Measurements from ENCODE around the gene SUGCT.
"Not testable (repeated sequence)": the region's sequence is repeated elsewhere in the genome, so short reads cannot be mapped to it uniquely, and the experiment has no call there.

The SUGCT gene

DNA sequence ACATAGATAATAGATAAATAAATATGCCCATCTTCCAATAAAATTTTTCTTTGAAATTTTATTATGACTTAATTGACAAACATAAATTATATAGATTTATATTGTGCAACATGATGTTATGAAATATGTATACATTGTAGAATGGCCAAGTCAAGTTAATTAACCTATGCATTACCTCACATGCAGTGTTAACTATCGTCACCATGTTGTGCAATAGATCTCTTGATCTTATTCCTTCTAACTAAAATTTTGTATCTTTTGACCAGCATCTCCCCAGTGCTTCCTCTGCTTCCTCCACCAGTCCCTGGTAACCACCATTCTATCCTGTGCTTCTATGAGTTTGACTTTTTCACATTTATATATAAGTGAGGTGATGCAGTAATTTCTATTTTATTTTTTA, 259.6 kb downstream of the SUGCT start:
- no peak for DNase-seq (ENCODE audit: low read depth in 1 of 2, low spot score in 1 of 2)

DNA sequence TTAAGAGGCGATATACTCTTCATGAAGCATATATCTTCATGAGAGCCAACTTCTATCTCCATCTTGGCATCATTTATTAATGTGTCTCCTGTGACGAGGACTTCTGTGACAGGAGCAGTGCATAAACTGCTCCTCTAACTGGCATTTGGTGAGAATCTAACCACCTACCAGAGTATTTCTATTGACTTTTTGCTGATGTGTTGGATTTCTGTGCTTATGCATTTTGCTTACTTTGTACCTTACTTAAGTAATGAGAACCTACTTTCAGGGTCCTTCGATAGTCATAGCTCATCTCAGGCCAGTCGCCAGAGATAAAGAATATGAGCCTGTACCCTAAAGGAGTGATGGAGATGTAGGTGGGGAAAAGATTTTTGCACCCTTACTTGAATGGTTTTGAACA, 265.7 kb downstream of the SUGCT start:
- no peak for DNase-seq (ENCODE audit: low read depth in 1 of 2, low spot score in 1 of 2)

DNA sequence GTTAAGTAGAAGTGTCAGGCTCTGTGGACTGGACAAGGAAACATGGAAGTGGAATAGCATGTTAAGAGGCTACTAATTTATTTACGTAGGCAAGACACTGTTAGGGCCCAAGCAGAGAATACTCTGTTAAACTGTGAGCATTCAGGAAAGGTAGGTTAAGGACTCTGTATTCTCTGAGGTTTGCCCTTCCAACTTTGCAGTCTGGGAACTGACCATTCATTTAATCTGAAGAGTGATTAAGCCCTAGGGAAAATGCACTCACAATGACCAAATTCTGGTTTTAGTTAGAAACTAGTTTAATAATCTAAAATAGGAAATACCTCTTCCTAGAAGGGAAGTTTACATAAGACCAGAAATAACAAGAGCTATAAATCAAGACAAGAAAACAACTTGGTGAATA, 266.6 kb downstream of the SUGCT start:
- DNase-seq (ENCODE audit: low read depth in 1 of 2, low spot score in 1 of 2): no peak

DNA sequence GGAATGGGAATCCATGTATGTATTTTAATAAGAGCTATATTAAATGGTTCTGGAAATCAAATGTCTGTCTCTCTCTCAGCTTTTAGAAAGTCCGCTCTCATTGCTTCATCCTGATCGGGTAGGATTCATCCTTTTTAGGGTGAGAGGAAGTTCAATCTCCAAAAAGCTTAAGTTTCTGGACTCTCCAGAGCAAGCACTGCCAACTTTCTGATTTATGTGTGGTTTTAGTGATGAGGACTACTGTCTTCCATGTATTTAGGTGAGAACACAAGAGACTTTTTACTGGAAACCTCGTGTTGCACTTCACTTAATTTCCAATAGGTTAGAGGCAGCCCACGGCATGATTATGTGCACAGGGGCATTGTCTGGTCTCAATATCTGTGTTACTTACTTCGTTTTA, 267.9 kb downstream of the SUGCT start:
- no peak for DNase-seq (ENCODE audit: low read depth in 1 of 2, low spot score in 1 of 2)

DNA sequence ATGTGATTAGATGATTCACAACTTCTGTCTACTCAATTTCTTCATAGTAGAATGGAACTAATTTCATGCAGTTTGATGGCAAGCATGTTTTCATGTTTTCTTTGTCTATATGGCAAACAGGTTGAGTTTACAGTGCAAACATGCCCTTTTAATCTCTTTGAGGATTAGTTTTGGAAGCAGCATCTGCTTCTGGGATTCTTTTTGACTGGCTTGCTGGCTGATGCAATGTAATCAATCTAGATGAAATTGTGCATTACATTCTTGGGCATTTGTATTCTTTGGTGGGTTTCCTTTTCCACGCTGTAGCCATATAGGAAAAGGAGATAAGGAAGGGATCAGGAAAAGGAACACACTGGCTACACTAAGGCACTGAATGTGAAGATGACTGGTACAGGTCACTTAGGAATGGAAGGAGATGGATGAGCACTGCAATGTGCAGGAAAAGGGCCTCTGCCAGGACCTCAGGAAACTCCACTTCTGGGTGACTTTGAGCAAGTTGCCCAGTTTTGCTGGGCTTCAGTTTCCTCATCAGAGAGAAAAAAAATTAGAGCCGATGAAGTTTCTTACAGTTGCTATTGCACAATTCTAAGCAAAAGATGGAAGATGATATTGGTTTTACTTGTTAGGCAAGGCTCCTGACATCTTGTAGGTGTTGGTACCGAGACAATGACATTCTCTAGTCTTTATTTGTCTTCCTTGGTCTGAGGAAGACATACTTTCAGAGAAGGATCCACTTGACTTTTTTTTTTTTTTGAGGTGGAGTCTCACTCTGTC, 269.1 kb downstream of the SUGCT start:
- DNase-seq (ENCODE audit: low read depth in 1 of 2, low spot score in 1 of 2): no peak

- no peak for DNase-seq (ENCODE audit: low read depth in 1 of 2, low spot score in 1 of 2)
These were observed 271.2 kb downstream of the SUGCT start for GRCh38 chr7:40405991-40406390.

- no peak for DNase-seq (ENCODE audit: low read depth in 1 of 2, low spot score in 1 of 2)
These were observed 277.5 kb downstream of the SUGCT start for GRCh38 chr7:40412323-40412722.

DNA sequence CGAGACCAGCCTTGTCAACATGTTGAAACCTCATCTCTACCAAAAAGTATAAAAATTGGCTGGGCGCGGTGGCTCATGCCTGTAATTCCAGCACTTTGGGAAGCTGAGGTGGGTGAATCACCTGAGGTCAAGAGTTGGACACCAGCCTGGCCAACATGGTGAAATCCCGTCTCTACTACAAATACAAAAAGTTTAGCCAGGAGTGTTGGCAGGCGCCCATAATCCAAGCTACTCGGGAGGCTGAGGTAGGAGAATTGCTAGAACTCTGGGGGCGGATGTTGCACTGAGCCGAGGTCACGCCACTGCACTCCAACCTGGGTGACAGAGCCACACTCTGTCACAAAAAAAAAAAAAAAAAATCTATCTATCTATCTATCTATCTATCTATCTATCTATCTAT, 279.9 kb downstream of the SUGCT start:
- DNase-seq (ENCODE audit: low read depth in 1 of 2, low spot score in 1 of 2): not testable (repeated sequence)

- no peak for DNase-seq (ENCODE audit: low read depth in 1 of 2, low spot score in 1 of 2)
These were observed 283.6 kb downstream of the SUGCT start for GRCh38 chr7:40418448-40418847.

GRCh38 chr7:40418983-40419382, 284.2 kb downstream of the SUGCT start:
- DNase-seq (ENCODE audit: low read depth in 1 of 2, low spot score in 1 of 2): no peak

DNA sequence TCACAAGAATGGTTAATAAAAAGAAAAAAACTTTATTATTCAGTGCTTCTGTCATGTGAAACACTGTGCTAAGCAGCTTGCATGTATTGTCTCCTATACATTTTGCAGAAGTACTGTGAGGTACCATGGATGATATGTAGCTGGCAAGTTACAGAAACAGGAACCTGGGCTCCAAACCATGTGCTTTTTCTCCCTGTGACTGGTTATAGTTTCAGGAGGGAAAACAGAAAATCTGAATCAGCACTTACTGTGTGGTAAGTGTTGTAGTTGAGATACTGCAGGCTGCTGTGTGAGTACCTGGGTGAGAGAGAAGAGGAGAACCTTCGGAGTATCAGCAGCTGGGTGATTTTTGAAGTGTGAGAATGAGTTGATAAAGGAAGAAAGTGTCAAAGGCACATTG, 285.0 kb downstream of the SUGCT start:
- no peak for DNase-seq (ENCODE audit: low read depth in 1 of 2, low spot score in 1 of 2)

- no peak for DNase-seq (ENCODE audit: low read depth in 1 of 2, low spot score in 1 of 2)
These were observed 286.6 kb downstream of the SUGCT start for GRCh38 chr7:40421433-40421832.

DNA sequence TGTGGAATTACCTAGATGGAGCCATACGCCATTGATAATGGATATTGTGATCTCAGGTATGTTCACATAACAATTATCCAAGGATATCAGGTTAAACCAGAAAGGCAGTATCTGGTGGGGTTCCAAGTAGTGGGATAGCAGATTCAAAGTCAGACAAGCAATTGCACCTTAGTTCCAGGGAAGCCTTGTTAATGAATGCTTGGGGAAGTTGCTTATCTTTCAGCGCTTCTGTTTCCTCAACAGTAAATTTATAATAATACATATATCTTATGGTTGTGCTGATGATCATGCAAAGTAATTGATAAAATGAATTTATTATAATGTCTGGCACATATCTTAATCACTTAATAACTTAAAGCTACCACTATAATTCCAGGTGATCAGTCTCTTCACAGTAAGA, 290.9 kb downstream of the SUGCT start:
- no peak for DNase-seq (ENCODE audit: low read depth in 1 of 2, low spot score in 1 of 2)

DNA sequence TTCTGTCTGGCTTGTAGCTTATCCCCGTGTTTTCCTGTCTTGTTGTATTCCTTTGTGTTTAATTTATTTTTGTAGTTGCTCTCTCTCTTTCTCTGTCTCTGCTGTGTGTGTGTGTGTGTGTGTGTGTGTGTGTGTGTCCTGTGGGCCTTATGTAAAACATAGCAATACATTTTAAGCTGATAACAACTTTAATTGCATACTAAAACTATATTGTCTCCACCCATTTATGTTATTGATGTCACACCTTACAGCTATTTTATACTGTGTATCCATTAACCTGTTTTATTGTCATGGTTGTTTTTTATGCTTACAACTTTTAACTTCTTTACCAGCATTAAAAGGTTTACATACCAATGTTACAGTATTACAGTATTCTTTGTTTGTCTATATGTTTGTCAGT, 293.6 kb downstream of the SUGCT start:
- no peak for DNase-seq (ENCODE audit: low read depth in 1 of 2, low spot score in 1 of 2)

GRCh38 chr7:40429826-40430225, 295.0 kb downstream of the SUGCT start:
- no peak for DNase-seq (ENCODE audit: low read depth in 1 of 2, low spot score in 1 of 2)

DNA sequence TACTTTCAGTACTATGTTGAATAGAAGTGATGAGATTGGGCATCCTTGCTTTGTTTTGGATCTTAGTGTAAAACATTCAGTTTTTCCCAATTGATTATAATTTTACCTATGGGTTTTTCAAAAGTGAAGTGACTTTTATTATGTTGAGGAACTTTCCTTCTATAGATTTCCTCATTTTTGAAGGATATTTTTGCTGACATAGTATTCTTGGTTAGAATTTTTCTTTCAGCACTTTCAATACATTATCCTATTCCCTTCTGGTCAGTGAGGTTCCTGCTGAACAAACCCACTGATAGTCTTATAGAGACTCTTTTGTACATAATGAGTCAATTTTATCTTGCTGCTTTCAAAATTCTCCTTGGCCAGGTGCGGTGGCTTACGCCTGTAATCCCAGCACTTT, 297.2 kb downstream of the SUGCT start:
- DNase-seq (ENCODE audit: low read depth in 1 of 2, low spot score in 1 of 2): no peak

DNA sequence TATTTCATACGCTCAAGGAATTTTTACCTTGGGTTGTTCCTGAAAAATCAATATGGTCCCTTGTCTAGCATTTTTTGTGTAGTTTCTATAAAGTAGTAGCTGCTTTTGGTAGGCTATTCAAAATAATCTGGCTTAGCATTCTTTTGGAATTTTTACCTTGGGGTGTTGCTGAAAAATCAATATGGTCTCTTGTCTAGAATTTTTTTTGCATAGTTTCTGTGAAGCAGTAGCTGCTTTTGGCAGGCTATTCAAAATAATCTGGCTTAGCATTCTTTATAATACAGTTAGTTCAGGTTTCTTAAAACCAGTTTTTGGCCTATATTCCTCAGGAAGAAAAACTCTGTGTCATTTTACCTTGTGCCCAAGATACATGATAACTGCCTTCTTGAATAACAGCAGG, 301.9 kb downstream of the SUGCT start:
- DNase-seq (ENCODE audit: low read depth in 1 of 2, low spot score in 1 of 2): no peak

- DNase-seq (ENCODE audit: low read depth in 1 of 2, low spot score in 1 of 2): no peak
These were observed 302.7 kb downstream of the SUGCT start for GRCh38 chr7:40437498-40437897.

DNA sequence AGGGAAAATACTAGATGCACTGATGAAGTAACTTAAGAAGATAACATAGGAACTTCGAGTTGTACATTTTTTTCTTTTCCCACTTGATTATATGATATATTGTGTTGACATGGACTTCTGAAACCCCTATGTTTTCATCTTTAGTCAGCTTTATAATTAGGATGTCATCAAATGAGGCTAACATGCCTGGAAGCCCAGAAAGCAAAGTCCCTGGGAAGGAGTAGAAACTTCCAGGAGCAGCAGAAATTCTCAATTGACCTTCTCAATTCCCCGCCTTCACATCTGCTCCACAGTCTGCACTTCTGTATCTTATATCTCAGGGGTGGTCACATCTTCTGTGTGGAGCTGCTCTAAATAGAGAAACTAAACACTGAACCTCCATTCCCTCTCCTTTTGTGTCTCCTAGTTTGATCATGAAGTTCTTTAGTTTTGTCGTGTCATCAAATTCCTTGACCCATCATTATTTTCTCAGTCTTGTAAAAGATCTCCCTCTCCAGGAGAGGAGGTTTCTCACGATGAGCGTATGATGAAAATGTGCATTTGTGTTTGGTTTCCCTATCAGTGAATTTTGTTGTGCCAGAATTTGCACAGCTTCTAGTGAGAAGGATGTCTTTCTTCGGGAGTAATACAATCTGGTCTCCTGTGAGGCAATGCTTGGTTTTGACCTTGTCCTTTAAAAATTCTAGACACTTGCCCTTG, 303.3 kb downstream of the SUGCT start:
- DNase-seq (ENCODE audit: low read depth in 1 of 2, low spot score in 1 of 2): no peak

DNA sequence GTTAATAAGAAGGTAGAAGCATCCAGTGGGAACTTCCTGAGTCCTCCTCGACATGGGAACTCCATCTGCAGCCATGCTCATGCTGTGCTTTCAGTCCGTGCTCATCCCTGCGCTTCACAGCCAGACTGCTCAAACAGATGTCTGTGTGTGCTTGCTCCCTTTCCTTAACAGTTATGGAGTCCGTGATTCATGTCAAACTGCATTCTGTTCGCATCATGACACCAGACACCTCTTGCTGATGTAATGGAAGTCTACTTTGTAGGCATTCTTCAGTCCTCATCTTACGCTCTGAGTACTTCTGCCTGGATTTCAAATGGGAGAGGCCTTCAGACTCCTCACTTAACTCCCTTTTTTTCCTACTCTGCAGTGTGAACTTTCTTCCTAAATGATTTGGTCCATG, 304.9 kb downstream of the SUGCT start:
- no peak for DNase-seq (ENCODE audit: low read depth in 1 of 2, low spot score in 1 of 2)

DNA sequence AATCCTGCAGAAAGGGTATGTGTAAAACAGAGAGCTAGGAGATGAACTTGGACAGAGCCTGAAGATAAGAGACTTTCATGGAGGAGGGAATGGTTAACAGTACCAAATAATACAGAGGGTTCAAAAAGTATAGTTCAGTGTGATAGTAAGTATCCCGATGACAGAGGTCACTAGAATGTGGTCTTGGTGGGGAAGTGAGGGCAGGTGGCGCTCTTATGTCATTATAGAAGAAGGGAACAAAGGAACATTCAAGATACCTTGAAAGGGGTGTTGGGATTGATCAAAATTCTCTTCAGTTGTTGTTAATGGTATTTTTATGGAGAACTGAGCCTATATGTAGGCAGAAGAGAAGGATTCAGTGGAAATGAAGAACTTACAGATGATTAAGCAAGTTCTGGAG, 312.5 kb downstream of the SUGCT start:
- DNase-seq (ENCODE audit: low read depth in 1 of 2, low spot score in 1 of 2): no peak

GRCh38 chr7:40455485-40455884, 320.7 kb downstream of the SUGCT start:
- DNase-seq (ENCODE audit: low read depth in 1 of 2, low spot score in 1 of 2): no peak
